Sciatic nerve (tissue), 2 donors: Measurements from ENCODE around the gene CELSR1. TPM values are rescaled to one million over a fixed set of nuclear protein-coding genes. Genes with fewer than 3 reads are reported as not detected.

Experiments used
- ATAC-seq: fragments of 200-7000 bp; cut with Tn5 transposase; one replicate; pipeline ENCODE4 v1.9.1; 2020; ENCODE audit warnings: mild to moderate bottlenecking, moderate library complexity
- DNase-seq: peaks from one replicate; pipeline ENCODE4 v3.0.0-alpha.2; 2020; ENCODE audit warnings: low spot score
- intact Hi-C: fragments of 100-400 bp; cut with DNase I; formaldehyde crosslinking; loops from one replicate; pipeline ENCODE4 v1.14.2; 2022
- total RNA-seq: library from RNA; stranded (reverse); fragmentation: NEBNext Ultra II Directional; extraction: Animal tissue kit (Norgen Biotek cat#: 25700); gene quantifications from one replicate; pipeline ENCODE4 v1.2.1, GENCODE V29; 2021
- donor health status: DM: no; HTN: no; CAD: no.
- donor health status: DM: no; HTN: no; CAD: no.

CELSR1 gene
- total RNA-seq, 1 donor from 2014 or later: 1.9 TPM

DNA sequence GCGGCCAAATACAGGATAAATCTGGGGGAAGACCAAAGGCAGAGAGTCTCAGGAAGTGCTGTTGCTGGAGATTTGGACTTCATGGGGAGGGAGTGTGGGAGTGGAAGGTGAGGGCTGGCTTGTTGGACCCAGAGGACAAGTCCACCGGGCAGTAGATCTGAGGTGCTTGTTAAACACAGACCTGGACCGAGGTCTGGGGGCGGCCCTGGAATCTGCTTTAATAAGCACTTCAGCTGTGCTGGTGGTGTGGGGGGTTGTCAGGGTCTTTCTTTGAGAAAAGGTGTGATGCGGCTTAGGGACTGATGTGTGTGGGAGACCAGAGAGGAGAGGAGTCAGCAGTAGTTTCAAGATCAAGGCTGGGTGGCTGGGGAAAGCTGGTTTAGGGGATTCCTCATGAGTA is 197.5 kb downstream of the CELSR1 start:
- intact Hi-C loops: no loop called here
- DNase-seq (no peak), ATAC-seq (no peak)

DNA sequence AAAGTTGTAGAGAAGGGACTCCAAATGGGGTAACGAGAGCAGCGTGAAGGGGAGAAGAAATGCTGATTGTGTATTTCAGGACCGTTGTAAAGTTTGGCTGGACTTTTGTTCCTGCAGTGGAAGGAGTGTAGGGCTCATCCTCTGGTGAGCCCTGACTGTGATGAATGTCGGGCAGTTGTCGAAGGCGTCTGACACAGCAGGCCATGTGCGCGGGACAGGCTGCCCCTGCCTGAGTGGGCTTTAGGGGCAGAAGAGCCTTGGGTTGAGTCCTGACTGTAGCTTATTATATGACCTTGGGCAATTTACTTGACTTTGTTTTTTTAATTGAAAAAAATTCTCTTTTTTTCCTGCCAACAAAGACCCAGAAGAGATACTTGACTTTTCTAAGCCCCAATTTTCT is 198.8 kb downstream of the CELSR1 start:
- ATAC-seq (no peak), DNase-seq (no peak)
- intact Hi-C loops: no loop called here

DNA sequence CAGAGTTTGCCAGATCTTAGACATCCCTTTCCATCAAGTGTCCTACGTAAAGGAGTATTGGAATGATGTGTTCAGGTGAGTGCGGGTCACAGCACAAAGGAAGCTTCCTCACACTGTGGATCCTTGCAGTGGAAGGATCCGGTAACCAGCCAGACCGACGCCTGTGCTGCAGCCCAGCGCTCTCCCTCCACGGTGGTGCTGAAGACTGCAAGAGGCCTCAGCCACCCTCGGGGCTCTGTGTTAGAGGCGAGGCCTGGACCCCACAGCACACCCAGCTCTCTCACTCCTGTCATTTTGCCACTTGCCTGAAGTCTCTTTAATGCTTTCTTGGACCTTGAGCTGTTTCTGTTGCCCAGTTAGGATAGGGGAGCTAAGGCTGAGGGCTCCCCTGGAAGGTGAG is 199.6 kb downstream of the CELSR1 start:
- intact Hi-C loops: no loop called here
- ATAC-seq: no peak
- DNase-seq: no peak

DNA sequence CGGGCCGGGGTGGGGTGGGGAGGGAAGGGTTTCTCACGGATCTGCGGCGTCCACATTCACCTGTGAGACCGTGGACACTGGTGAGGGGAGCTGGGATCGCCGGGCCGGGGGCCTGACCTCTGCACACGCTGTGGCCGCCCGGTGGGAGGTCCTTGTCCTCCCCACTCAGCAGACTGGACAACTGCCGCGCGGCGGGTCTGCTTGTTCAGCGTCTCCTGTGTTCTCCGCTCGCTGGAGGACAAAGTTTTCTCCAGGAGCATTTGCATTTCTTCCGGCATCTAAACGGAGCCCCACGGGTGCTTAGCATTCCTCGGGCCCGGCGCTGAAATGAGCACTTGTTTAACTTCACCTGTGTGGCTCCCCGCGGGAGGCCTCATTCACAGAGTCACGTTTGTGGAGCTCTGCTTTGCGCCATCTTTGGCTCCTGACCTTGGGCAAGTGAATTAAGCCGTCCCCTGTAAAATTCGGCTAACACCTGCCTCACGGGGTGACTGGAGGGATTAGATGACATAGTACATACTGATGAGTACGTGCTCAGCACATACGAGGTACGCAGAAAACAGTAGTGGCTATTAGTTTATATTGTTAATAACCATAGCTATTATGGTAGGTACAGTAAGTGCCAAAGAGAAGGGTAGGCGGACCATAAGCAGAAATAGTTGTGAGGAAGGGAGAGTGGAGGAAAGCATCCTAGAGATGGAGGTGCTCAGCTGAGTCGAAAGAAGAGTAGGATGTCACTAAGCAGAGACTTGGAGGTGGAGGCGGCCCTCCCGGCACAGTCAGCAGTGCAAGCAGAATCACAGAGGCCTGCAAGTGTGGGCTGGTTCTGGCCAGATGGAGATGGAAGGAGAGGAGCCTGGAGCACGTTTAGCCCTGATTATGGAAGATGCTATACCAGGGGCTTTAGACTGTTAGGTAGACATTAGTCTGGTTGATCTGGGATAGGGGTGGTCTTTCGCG is 201.0 kb downstream of the CELSR1 start:
- ATAC-seq (peak; percentile 34), DNase-seq (no peak)
- intact Hi-C loops: no loop called here

DNA sequence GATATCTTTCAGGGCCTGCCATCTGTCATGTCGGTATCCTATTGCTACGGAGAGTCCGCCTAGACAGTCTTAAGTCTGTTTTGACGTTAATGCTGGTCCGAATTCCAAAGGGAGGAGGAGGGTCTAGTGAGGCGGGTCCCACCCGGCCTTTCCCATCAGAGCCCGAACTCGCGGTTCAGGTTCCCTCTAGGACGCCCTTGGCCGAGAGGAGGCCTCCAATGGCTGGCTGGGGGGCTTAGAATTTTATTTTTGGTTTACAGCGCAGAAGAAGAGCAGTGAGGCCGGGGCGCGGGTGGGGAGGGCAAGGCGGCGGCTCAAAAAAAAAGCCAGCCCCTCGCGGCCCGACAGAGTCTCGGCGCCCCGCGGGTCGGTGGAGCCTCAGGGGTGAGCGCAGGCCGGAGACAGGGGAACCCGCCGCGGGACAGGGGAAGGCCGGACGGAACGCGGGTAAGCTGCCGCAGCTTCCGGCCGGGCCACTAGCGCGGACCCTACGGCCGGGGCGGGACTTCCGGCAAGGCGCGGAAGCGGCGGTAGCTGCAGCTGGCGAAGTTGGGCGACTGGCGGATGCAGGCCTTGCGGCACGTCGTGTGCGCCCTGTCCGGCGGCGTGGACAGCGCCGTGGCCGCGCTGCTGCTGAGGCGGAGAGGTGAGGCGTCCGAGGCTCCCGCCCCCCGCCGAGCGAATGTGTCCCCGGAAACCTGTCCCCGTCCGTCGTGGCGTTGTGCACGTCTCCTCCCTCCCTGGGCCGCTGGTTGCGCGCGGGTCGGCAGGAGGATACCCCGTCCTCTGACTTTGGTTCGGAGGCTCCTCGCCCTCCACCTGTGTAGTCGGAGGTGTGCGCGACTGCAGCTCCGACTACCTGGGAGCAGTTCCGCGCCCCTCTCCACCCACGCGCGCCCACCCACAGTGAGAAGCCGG is 202.0 kb downstream of the CELSR1 start, which contains the start of gene TRMU:
TRMU (plus strand) TSS at position 514 of the 918 bp plus-strand sequence; CDS start at position 565, 51 bp downstream.
- peak; percentile 96 for ATAC-seq
- peak; percentile 90 for DNase-seq
- intact Hi-C loops: no loop called here

DNA sequence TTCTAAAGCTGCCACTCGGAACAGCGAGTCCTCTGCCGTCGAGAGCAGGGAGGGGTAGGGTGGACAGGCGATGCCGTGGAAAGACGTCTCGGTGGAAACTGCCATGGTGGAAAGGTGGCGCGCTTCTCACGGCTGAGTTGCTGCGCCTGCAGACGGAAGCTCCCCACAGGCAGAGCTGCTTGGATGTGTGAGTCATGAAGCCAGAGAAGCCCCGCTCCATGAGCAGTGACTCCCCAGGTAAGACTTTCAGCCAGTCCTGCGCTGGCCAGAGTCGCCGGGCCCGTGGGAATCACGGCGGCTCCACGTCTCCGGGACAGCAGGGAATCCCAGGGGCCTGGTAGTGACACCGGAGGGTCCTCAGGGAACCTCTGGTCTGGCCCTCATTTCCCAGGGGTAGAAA is 205.9 kb downstream of the CELSR1 start:
- DNase-seq (no peak), ATAC-seq (no peak)
- intact Hi-C loops: no loop called here

DNA sequence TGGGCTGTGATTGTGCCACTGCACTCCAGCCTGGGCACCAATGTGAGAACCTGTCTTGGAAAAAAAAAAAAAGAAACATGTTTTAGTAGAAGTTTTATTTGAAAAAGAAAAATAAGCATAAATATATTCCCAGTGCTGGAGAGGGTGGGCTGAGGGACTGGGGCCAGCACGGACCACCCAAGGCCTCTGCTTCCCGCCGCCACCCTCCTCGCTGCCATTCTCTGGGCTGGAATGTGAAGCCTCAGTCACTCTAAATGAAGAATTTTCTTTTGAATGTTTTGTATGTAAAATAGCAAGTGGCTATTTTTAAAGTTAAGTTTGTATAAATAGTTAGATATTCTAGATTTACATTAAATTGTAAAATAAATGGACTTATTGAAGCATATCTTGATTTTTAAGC is 207.0 kb downstream of the CELSR1 start:
- no peak for DNase-seq
- ATAC-seq: no peak
- intact Hi-C loops: no loop called here

DNA sequence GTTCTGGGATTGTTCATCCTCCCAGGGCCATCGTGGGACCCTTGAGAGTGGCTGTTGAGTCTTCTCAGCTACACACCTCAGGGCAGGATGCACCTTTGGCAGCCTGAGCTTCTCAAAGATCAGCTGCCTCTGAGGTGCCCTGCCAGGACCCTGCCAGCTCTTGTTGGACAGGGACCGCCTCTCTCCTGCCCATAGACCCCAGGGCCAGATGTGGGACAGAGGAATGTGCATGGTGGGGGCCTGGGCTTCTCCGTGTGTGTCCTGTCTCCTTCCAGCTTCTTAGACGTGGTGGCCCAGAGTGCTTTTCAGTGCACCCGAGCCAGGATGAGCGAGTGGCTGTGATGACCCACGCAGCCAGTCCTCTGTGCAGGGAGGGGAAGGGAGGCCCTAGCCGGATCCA is 207.8 kb downstream of the CELSR1 start:
- ATAC-seq (no peak), DNase-seq (no peak)
- intact Hi-C loops: no loop called here

DNA sequence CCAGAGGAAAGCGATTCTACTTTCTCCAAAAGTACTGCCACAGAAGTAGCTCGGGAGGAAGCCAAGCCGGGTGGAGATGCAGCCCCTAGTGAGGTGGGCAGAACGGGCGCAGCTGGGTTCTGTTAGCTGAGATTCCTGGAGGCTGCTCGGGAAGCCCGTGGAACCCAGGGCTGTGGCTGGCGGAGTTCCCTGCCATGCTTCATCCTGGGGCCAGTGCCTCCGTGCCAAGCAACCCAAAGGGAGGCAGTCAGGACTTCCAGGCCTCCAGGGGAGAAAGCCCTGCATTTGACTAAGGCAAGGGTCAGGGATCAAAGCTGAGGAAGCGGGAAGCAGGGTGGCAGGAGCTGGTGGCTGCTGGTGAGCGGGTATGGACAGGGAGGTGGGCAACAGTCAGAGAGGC is 208.6 kb downstream of the CELSR1 start:
- ATAC-seq: no peak
- DNase-seq: no peak
- intact Hi-C loops: no loop called here

DNA sequence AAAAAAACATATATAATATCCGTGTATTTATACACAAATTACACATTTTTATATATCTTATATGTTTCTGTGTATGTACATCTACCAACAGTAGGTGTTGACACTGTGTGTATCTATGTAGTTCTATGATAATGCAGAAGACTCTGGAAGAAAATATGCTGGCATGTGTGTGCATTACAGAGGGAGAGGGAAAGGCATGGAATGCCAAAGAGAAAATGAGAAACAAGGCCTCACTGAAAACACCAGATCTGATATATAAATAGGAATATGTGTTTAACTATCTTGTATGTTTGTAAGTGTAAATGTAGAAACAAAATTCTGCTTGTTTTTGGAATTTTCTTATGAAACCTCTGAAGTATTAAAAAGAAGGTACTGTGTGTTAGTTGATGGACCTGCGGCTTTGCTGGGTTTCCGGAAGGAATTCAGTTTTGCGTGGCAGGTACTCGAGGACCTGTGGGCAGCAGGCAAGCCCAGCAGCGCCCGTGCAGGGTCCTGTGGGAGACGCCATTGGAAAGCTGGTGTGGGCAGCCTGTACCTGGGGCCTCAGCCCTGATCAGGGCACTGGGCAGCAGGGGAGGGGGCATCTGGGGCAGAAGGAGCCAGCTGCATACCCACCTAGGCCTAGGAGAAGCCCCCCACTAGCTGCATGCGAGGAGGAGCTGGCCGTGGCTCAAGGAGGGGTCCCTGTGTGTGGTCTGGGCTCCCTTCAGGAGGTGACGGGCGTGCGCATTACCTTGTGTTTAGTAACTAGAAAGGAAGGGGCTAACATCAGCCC is 209.5 kb downstream of the CELSR1 start:
- DNase-seq (no peak), ATAC-seq (no peak)
- intact Hi-C loops: no loop called here

DNA sequence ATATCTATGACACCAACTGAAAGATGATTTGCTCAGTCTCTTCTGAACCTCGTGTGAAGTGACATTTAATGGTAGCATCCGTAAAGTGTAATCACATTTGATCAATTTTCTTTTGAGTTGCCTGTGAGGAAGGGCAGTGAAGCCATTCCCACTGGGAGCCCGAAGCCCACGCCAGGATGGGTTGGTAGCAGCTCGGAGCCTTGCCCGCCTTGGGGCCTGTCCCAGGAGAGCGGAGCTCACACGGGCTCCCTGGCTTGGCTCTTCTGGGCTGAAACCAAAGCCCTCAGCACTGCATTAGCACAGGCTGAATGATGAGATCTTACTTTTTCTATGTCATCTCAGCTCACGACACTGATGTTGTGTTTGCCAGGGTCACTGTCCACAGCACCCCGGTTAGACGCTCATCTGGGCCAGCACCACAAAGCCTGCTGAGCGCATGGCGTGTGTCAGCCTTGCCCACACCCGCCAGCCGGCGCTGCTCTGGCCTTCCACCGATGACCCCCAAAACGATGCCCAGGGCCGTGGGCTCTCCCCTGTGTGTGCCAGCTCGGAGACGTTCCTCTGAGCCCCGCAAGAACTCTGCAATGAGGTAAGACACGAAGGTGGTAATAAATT is 211.2 kb downstream of the CELSR1 start:
- DNase-seq: no peak
- ATAC-seq: no peak
- intact Hi-C loops: no loop called here

DNA sequence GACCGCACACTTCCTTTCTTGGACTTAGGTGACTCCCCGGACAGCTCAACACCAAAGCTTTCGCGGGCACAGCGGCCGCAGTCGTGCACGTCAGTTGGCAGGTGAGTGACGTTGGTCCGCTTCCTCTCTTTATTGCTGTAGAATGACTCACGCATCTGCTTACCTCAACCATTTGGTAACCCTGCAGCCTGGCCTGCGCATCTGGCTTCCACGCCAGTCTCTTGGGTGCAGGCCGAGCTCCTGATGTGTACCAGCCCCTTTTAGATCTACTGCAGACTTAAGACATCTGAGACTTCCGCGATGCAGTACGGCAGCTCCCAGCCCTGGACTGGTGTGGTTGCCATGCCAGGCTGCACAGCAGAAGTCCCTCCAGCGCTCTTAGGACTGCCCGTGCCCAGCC is 214.3 kb downstream of the CELSR1 start:
- DNase-seq (no peak), ATAC-seq (no peak)
- intact Hi-C loops: no loop called here

DNA sequence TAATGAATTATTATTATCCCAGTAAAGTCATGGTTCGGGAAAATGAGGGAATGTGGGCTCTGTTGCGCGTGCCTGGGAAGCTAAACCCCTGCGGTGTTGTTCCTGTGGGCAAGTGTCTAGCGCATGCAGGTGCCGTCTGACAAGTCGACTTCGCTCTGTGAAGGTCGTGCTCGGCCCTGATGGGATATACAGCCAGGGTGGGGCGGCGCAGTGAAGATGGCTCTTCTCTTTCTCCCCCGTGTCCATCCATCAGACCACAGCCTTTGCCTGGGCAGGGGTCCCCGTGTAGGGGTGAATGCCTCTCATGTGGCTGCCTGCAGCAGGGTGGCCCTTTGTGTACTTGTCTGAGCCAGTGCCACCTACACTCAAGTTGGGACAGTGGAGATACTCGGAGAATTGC is 214.7 kb downstream of the CELSR1 start:
- no peak for ATAC-seq
- no peak for DNase-seq
- intact Hi-C loops: no loop called here

DNA sequence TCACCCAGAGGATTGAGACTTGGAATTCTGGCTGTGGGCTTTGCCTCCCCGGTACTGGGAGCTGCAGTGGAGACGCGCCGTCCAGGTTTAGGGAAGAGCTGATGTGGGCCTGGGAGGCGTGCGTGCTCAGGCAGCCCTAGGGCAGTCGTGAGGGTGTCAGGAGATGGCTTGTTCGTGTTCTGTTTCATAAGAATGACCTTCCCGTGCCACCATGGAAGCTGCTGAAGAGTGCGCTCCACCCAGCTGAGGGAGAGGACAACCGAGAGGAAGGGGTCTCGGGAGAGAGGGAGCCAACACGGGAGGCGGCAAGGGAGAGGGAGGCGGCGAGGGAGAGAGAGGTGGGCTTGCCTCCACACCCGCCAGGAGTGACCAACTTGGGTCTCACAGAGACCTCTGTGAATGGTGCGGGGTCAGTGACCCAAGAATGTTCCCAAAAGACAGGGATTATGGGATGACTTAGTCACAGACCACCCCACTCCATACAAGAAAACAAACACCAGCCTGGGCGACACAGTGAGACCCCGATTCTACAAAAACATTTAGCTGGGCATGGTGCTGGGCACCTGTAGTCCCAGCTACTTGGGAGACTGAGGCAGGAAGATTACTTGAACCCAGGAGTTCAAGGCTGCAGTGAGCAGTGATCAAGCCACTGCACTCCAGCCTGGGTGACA is 216.6 kb downstream of the CELSR1 start:
- intact Hi-C loops: no loop called here
- ATAC-seq: no peak
- no peak for DNase-seq

DNA sequence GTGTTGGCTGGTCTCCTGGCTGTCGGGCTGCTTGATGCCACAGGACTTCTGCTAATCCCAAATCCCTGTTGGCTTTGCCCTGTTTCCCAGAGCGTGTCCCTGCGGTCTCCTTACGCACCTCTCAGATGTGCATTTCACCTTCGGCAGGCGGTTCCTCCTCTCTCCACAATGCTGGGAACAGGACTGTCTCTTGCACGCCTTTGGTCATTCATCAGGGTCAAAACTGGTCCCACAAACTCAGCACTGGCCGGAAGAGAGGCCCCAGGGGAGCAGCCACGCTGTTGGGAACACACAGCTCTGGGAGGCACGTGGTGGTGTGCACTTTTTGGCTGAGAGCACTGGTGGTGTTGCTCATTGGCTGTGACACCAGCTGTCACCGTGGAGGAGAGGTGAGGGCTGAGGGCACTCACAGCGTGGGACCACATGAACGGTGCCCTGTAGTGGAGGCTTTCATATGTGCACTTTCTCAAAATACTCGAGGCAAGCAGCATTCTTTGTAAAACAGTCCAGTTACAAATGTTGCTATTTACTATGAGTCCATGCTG is 217.2 kb downstream of the CELSR1 start:
- ATAC-seq (no peak), DNase-seq (no peak)
- intact Hi-C loops: no loop called here

DNA sequence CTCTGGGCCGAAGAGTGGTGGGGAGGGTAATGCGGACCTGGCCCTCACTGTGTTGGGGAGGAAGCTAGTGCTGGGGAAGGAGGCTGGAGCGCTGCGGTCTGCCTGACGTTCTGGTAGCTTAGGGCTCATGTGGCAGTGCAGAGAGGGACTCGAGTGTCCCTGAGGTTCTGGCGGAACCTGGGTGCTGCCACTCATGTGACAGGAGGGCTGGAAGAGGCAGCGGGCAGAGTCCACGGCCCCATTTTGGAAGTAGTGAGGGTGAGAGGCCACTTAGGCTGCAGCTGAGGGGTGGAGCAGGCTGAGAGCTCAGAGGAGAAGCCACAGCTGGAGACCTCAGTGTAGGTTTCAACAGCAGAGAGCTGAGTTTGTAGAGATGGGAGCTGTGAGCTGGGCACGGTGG is 218.1 kb downstream of the CELSR1 start:
- ATAC-seq (no peak), DNase-seq (no peak)
- intact Hi-C loops: loop anchor here (10.0 kb wide), 1 partner anchor 325 kb away; no protein-coding TSS in a partner anchor

DNA sequence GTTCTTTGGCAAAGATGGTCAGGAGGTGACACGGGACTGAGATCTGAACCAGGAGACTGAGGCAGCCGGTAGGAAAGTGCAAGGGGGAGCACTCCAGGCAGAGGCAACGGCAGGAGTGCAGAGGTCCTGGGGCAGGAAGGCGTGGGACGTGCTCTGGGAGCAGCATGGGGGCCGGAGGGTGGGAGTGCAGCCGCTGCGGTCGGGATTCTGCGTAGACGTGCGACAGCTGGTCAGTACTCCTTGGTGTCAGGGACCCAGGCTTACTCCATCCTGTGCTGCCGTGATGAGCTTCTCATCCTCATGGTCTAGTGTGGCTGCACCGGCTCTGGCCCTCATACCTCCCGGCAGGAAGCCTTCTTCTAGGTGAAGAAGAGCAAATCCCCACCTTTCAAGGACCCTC is 218.8 kb downstream of the CELSR1 start:
- ATAC-seq (no peak), DNase-seq (no peak)
- intact Hi-C loops: loop anchor here (10.0 kb wide), 1 partner anchor 324 kb away; no protein-coding TSS in a partner anchor

DNA sequence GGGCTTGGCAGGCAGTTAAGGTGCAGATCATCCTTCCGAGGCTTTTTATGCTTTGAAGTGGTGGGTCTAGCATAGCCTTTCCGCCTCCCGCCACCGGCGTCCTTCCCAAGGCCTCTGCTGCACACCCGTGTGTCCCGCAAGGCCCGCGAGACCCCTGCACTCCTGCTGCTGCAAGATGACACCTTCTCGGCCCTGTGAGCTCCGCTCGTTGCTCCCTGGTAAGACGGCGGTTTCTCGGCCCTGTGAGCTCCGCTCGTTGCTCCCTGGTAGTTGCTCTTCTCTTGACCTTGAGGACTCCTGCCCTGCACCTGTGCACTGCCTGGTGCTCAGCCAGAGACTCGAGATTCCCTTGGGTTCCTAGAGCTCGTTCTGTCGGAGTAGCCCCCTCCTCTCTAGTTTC is 219.8 kb downstream of the CELSR1 start:
- intact Hi-C loops: loop anchor here (10.0 kb wide), 1 partner anchor 323 kb away; no protein-coding TSS in a partner anchor
- ATAC-seq (no peak), DNase-seq (no peak)
